HG03066 (cell line): Measurements from ENCODE around the gene PRRG1.
"Not testable (repeated sequence)": the region's sequence is repeated elsewhere in the genome, so short reads cannot be mapped to it uniquely, and the experiment has no call there.

Experiments
- ATAC-seq: cut with Tn5 transposase; IDR thresholded peaks from one replicate; pipeline ENCODE4 v1.9.1; 2021; ENCODE audit warnings: low read depth; ENCODE audit not compliant: unreplicated experiment

The PRRG1 gene

GRCh38 chrX:37349221-37350033 is at the start of gene PRRG1:
Gene PRRG1, plus strand, starts transcription at chrX:37349364. Its CDS starts 56,886 bp downstream, at chrX:37406250.
- ATAC-seq = no peak

- ATAC-seq = no peak
Measured at GRCh38 chrX:37302569-37302968, 46.6 kb upstream of the PRRG1 start.

- not testable (repeated sequence) for ATAC-seq
Measured at GRCh38 chrX:37305238-37305637, 43.9 kb upstream of the PRRG1 start.

GRCh38 chrX:37314531-37314930 is 34.6 kb upstream of the PRRG1 start:
- no peak for ATAC-seq

- ATAC-seq = no peak
Measured at GRCh38 chrX:37315511-37316248, 33.5 kb upstream of the PRRG1 start.

- no peak for ATAC-seq
Measured at GRCh38 chrX:37320541-37321203, 28.5 kb upstream of the PRRG1 start.

- no peak for ATAC-seq
Measured at GRCh38 chrX:37330642-37331041, 18.5 kb upstream of the PRRG1 start.

GRCh38 chrX:37331546-37331945 is 17.6 kb upstream of the PRRG1 start:
- ATAC-seq = no peak

GRCh38 chrX:37332055-37332454 is 17.1 kb upstream of the PRRG1 start:
- ATAC-seq = no peak

- ATAC-seq = no peak
Measured at GRCh38 chrX:37332987-37333658, 16.0 kb upstream of the PRRG1 start.

- no peak for ATAC-seq
Measured at GRCh38 chrX:37347420-37347819, 1.7 kb upstream of the PRRG1 start.

GRCh38 chrX:37348231-37348970 is 763 bp upstream of the PRRG1 start:
- no peak for ATAC-seq

GRCh38 chrX:37348971-37349220 is 268 bp upstream of the PRRG1 start:
- no peak for ATAC-seq

- no peak for ATAC-seq
Measured at GRCh38 chrX:37350034-37350365, 836 bp downstream of the PRRG1 start.

- no peak for ATAC-seq
Measured at GRCh38 chrX:37353646-37354045, 4.5 kb downstream of the PRRG1 start.

- ATAC-seq = no peak
Measured at GRCh38 chrX:37357436-37357835, 8.3 kb downstream of the PRRG1 start.

- no peak for ATAC-seq
Measured at GRCh38 chrX:37361596-37361995, 12.4 kb downstream of the PRRG1 start.

GRCh38 chrX:37364666-37365065 is 15.5 kb downstream of the PRRG1 start:
- ATAC-seq = no peak

GRCh38 chrX:37367946-37368345 is 18.8 kb downstream of the PRRG1 start:
- ATAC-seq = no peak

GRCh38 chrX:37370499-37371141 is 21.5 kb downstream of the PRRG1 start:
- ATAC-seq = no peak
